LNCAP (cell line): ENCODE data around the gene ZBTB24.

ENCODE experiments used
- CTCF ChIP-seq: fragments of 450-650 bp; IDR thresholded peaks from 2 replicates; pipeline ENCODE4 v1.5.1; 2017; ENCODE audit warnings: mild to moderate bottlenecking

Gene ZBTB24

GRCh38 chr6:109456710-109457561, 26.1 kb downstream of the ZBTB24 start:
- no peak for TF ChIP-seq CTCF

GRCh38 chr6:109456111-109456583, 26.9 kb downstream of the ZBTB24 start:
- no peak for TF ChIP-seq CTCF

GRCh38 chr6:109455437-109456110, 27.4 kb downstream of the ZBTB24 start, which contains the start of gene MICAL1:
MICAL1 (minus strand) TSS chr6:109455772; CDS start chr6:109454196, 1,576 bp downstream.
- TF ChIP-seq CTCF, result 0 out of 2 replicates have a peak, but pooled peaks have one; percentile 15

GRCh38 chr6:109454496-109455436, 28.3 kb downstream of the ZBTB24 start:
- TF ChIP-seq CTCF, result no peak

GRCh38 chr6:109453594-109454495, 29.2 kb downstream of the ZBTB24 start:
- TF ChIP-seq CTCF, result no peak

GRCh38 chr6:109453156-109453555, 29.9 kb downstream of the ZBTB24 start:
- TF ChIP-seq CTCF, result no peak
